DMS114 treated with DMSO at 0.1 percent for 48 hours (cell line): ENCODE data around the gene RNF13.
"Not testable (repeated sequence)": the region's sequence is repeated elsewhere in the genome, so short reads cannot be mapped to it uniquely, and the experiment has no call there.

Source experiments
- DNase-seq: peaks from one replicate; lab custom pipeline; 2025; ENCODE audit not compliant: unreplicated experiment; lab: John Stamatoyannopoulos, UW

Gene RNF13

GRCh38 chr3:149800693-149801092, 12.3 kb upstream of the RNF13 start:
- DNase-seq: no peak

GRCh38 chr3:149801195-149801594, 11.8 kb upstream of the RNF13 start:
- no peak for DNase-seq

- no peak for DNase-seq
Observed at GRCh38 chr3:149801639-149802038, 11.4 kb upstream of the RNF13 start.

GRCh38 chr3:149806171-149806778, 6.7 kb upstream of the RNF13 start:
- no peak for DNase-seq

DNA sequence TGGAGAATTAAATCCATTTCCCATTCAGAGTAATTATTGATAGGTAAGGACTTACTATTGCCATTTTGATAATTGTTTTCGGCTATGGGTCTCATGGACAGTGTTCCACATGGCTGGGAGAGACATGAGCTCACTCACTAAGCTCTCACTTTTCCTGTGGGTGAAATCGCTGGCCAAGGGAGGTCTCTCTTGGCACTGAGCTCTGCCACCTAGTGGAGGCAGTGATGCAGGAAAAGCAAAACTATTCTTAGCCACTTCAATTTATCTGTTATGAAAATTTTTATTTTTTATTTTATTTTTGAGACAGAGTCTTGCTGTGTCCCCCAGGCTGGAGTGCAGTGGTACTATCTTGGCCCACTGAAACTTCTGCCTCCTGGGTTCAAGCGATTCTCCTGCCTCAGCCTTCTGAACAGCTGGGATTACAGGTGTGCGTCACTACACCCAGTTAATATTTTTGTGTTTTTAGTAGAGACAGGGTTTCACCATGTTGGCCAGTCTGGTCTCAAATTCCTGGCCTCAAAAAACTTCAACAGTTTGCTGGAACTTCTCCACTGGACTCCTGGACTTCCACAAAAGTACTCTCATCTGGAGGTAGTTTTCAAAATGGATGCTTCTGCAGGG, 4.7 kb upstream of the RNF13 start:
- peak; percentile 22 for DNase-seq

DNA sequence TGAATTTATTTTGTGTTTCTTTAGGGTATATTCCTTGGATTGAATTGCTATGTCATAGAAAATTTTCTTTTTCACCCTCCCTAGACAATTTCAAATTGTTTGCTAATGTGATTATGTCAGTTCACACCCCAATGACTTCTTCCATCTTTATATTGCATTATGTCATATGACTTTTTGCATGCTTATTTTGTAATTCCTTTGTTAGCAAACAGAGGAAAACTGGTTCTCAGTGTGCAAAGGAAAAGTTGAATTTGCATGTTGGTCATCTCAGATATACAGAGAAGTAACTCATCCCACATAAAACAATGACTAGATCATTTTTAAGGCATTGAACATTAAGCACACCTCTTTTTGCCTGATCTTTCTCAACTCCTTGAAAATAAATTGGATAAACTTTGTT, 3.3 kb upstream of the RNF13 start:
- DNase-seq: no peak

- no peak for DNase-seq
Observed at GRCh38 chr3:149810846-149811245, 2.2 kb upstream of the RNF13 start.

DNA sequence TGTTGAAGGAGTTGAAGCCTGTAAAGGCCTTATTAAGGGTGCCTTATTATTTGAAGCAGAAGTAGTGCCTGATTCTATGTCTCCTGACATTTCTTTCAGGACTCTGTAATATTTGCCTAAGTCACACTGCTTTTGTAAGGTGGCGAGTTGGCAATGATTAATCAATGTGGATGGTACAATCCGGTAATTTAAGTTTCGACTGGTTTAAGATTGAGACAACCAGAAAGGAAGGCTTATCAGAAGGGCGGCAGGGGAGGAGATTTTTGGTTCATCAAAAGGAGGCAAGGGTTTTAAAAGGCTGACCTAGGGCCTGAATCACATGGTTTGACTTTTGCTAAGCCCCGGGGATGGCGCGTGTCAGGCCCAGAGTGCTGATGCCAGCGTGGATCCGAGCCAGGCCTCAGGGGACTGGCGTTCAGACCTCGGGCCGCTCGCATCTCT, 830 bp upstream of the RNF13 start:
- DNase-seq: no peak

DNA sequence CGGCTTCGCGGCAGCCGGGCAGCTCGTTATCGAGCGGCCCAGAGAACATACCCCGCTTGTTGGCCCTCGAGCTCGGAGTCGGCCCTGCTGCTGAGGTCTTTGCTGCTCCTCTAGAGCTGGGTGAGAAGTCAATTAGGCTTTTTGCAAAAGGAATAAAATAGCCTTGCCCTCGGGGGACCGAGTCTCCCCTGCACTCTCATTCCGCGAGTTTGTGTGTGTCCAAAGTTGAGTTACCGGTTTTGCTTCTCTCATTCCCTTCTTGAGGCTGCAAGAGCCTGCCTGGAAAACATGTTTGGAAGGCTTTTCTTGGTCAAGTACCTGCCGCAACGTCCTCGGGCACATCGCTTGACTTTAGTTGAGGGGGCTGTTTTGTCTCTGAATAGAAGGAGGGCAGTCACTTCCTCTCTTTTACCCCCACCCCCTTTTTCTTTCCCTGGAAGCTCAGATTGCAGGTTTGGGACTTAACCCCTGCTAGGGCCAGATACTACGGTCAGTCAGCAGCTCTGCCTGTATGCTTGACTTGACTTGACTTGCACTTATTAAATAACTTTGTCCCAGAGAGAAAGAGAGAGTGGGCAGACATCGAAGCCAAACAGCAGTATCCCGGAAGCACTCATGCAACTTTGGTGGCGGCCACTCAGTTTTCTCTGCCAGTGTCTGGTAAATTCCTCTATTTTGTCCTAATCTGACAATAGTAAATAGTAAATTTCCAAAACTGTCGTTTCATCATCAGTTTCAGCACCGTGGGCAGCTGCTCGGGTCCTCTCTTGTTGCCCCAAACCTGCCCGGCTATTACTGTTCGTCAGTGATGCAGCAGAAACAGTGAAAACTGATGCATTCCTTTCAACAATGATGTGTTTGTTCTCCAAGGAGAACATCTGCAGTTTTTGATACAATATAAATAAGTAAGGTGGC, 609 bp downstream of the RNF13 start:
- DNase-seq: no peak

DNA sequence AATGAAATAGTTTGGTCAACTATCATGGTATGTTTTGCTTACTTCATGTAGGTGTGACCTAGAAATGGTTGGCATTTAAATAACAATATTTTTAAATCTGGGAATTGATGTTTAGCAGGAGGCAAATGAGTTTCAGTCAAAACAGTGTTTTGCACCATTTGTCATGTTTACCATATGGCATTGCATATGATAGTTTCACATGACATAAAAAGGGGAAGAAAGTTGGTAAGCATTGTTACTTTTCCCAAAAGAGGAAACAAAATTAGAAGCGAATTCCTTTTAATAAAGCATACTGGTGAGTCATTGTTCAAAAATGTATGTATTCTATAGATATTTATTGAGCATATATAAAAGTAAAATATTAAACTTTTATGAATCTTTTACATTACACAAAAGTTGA, 2.3 kb downstream of the RNF13 start:
- no peak for DNase-seq

DNA sequence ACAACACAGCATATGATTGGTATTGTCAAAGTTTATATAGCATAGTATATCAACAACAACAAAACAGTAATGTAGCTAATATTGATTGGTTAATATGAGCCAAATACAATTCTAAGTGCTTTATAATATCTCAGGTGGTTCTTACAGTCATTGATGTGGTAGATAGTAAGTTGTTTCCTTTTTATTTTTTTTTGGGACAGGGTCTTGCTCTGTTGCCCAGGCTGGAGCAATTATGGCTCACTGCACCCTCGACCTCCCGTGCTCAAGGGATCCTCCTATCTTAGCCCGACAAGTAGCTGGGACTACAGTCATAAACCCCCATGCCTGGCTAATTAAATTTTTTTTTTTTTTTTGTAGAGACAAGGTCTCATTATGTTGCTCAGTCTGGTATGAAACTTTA, 2.7 kb downstream of the RNF13 start:
- DNase-seq: no peak

- no peak for DNase-seq
Observed at GRCh38 chr3:149816311-149816710, 3.3 kb downstream of the RNF13 start.

DNA sequence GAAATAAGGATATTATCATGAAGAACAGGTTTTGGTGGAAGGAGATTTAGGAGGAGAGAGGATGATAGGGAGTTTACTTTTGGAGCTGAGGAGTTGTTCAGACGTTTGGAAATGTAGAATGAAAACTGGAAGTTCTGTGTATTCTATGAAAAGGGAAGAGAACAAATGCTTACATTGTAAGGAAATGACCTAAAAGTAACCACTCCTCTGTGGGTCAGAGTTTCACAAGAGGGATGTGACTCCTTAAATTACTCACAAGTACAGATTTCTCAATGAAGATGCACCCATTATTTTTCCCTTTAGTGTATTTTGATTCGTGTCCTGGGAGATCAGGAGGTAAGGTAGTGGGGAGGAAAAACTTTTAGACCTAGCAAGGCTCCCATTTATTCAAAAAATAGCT, 4.0 kb downstream of the RNF13 start:
- no peak for DNase-seq

GRCh38 chr3:149819432-149819831, 6.4 kb downstream of the RNF13 start:
- DNase-seq: no peak

DNA sequence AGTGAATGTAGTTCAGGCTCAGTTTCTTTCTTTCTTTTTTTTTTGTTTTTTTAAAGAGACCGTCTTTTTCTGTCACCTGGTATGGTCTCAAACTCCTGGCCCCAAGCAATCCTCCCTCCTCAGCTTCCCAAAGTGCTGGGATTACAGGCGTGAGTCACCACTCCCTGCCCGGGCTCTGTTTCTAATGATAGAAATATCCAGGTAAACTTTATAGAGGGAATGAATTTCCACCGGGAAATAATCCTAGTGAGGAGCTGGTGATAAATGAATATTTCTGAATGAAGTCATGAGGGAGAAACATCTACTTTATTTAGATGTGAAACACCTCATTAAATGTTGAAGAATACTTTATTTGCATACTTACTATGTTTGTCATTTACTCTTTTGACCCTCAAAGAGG, 7.2 kb downstream of the RNF13 start:
- DNase-seq: no peak

DNA sequence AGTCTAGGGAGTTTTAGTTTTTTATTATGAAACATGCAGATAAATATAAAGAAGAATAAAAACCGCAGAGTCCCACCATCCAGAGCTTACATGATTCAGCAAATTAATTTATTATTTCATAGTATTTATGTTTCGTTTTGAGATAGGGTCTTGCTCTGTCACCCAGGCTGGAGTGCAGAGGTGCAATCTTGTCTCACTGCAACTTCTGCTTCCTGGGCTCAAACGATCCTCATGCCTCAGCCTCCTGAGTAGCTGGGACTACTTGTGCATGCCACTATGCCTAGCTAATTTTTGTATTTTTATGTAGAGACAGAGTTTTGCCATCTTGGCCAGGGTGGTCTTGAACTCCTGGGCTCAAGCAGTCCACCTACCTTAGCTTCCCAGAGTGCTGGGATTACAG, 13.6 kb downstream of the RNF13 start:
- DNase-seq: no peak

- DNase-seq: no peak
Observed at GRCh38 chr3:149828390-149828789, 15.4 kb downstream of the RNF13 start.

DNA sequence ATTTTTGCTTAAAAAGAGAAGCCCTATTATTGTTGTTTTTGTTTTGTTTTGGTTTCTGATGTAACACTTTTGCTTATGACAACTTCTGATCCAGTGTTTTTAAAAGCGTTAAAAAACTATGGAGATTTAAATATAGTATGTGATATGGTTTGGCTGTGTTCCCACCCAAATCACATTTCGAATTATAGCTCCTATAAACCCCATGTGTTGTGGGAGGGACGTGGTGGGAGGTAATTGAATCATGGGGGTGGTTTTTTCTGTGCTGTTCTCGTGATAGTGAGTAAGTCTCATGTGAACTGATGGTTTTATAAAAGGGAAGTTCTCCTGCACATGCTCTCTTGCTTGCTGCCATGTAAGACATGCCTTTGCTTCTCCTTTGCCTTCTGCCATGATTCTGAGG, 16.6 kb downstream of the RNF13 start:
- not testable (repeated sequence) for DNase-seq

DNA sequence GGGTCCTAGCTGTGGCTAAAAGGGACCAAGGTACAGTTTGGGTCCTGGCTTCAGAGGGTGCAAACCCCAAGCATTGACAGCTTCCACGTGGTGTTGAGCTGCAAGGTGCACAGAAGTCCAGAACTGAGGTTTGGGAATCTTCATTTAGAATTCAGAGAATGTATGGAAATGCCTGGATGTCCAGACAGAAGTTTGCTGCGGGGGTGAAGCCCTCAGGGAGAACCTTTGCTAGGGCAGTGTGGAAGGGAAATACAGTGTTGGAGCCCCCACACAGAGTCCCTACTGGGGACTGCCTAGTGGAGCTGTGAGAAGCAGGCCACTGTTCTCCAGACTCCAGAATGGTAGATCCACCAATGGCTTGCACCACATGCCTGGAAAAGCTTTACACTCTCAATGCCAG, 17.9 kb downstream of the RNF13 start:
- no peak for DNase-seq

GRCh38 chr3:149831321-149831720, 18.3 kb downstream of the RNF13 start:
- no peak for DNase-seq

DNA sequence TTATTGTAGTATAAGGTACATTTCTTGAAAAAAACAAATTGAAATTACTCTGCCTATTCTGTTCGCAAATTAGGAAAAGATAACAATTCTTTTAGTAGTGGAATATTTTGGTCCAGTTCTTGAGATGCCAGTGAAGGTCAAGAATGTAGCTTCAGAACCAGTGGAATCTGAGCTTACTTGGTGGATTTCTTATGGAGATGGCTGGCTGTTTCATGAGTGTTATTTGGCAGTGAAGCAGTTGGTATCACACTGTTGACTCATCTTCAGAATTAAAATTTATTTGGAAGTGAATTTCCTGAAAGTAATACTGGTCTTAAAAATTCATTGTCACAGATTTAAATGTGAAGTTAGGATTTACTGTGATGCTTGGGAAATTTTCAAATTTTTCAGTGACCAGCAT, 19.1 kb downstream of the RNF13 start:
- DNase-seq: no peak

DNA sequence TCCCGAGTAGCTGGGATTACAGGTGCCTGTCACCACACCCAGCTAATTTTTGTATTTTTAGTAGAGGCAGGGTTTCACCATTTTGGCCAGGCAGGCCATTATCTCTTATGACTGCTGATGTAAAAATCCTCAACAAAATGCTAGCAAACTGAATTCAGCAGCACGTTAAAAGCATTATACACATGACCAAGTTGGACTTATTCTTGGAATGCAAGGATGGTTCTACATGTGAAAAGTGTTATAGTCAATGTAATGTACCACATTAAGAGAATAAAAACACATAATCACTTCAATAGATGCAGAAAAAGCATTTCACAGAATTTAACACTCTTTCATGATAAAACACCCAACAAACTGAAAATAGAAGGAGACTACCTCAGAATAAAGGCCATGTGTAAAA, 20.2 kb downstream of the RNF13 start:
- DNase-seq: no peak
